Activated T-cell treated with anti-CD3 and anti-CD28 coated beads, Interleukin-2, amount 50 U/mL, for 24 hours (primary cell): ENCODE data around the gene NR1H2.
"Not testable (repeated sequence)": the region's sequence is repeated elsewhere in the genome, so short reads cannot be mapped to it uniquely, and the experiment has no call there.

Experiments
- DNase-seq: peaks from one replicate; pipeline ENCODE4 v3.0.0-alpha.2; 2020
- H3K27ac Mint-ChIP-seq: 2 replicates; pipeline ENCODE4 v1.8.0; 2020; ENCODE audit warnings: mild to moderate bottlenecking, mixed read lengths
- H3K27me3 Mint-ChIP-seq: 2 replicates; pipeline ENCODE4 v1.8.0; 2020; ENCODE audit warnings: mixed read lengths
- H3K36me3 Mint-ChIP-seq: 2 replicates; pipeline ENCODE4 v1.8.0; 2020; ENCODE audit warnings: low read depth, mixed read lengths
- H3K4me1 Mint-ChIP-seq: 2 replicates; pipeline ENCODE4 v1.8.0; 2020; ENCODE audit warnings: low read depth, mixed read lengths
- H3K4me3 Mint-ChIP-seq: 2 replicates; pipeline ENCODE4 v1.8.0; 2020; ENCODE audit warnings: mild to moderate bottlenecking, moderate library complexity, mixed read lengths
- H3K9me3 Mint-ChIP-seq: 2 replicates; pipeline ENCODE4 v1.8.0; 2020; ENCODE audit warnings: mixed read lengths

The NR1H2 gene

GRCh38 chr19:50376166-50377050 is at the start of gene NR1H2:
Gene NR1H2, plus strand, starts transcription at chr19:50376457. Its CDS starts 1,149 bp downstream, at chr19:50377606.
- H3K4me3 Mint-ChIP-seq, result peak within 1 kb of the TSS; percentile 98
- H3K27me3 Mint-ChIP-seq, result no peaks in the 10 kb centered on the region
- H3K27ac Mint-ChIP-seq, result peak within 1 kb of the TSS; percentile 100
- DNase-seq, result peak; percentile 96
- H3K36me3 Mint-ChIP-seq, result peaks cover 50% of the 10 kb centered on the region
- H3K9me3 Mint-ChIP-seq, result no peaks in the 10 kb centered on the region
- H3K4me1 Mint-ChIP-seq, result peaks cover 32% of the 10 kb centered on the region

GRCh38 chr19:50327013-50327412 is 49.2 kb upstream of the NR1H2 start:
- no peak for DNase-seq
- Mint-ChIP-seq H3K27ac (no peak overlapping the region), H3K4me1 (peaks cover 42% of the 10 kb centered on the region), H3K36me3 (peaks cover 5% of the 10 kb centered on the region), H3K9me3 (peaks cover 5% of the 10 kb centered on the region), H3K4me3 (peak overlapping the region; percentile 66), H3K27me3 (peaks cover 64% of the 10 kb centered on the region)

- Mint-ChIP-seq H3K4me3 (peak overlapping the region; percentile 66), H3K27me3 (peaks cover 67% of the 10 kb centered on the region), H3K4me1 (peaks cover 48% of the 10 kb centered on the region), H3K9me3 (peaks cover 5% of the 10 kb centered on the region), H3K27ac (no peak overlapping the region), H3K36me3 (peaks cover 5% of the 10 kb centered on the region)
- DNase-seq, result no peak
Observed at GRCh38 chr19:50327461-50328223, 48.6 kb upstream of the NR1H2 start.

DNA sequence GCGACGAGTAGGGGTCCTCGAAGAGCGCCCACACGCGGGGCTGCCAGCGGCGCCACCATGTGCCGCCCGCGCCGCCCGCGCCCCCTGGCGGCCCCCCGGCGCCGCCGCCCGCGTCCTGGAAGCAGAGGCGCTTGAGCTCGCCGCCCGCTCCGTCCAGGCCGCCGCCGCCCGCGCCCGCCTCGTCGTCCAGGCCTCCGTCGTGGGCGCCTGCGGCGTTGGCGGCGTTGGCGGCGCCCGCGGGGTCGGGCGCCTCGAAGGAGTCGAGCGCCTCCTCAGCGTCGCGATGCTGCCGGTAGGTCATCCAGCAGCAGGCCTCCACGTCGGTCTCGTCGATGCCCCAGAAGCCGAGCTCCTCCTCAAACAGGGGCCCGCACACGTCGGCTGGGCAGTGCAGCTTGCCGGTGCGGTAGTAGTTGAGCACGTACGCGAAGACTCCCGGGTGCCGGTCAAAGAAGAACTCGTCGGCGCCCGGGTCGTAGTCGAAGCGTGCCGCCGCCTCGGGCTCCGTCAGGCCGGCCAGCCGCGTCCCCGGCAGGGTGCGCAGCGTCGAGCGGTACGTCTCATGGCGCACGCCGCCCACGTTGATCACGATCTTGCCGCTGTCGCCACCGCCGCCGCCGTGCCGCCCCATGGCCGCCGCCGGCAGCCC is 47.9 kb upstream of the NR1H2 start:
- Mint-ChIP-seq H3K4me1 (peaks cover 52% of the 10 kb centered on the region), H3K36me3 (peaks cover 5% of the 10 kb centered on the region), H3K4me3 (peak overlapping the region; percentile 31), H3K9me3 (peaks cover 5% of the 10 kb centered on the region), H3K27ac (no peak overlapping the region), H3K27me3 (peaks cover 69% of the 10 kb centered on the region)
- peak; percentile 67 for DNase-seq

- Mint-ChIP-seq H3K27me3 (peaks cover 68% of the 10 kb centered on the region), H3K4me3 (no peak overlapping the region), H3K36me3 (peaks cover 6% of the 10 kb centered on the region), H3K27ac (no peak overlapping the region), H3K9me3 (peaks cover 5% of the 10 kb centered on the region), H3K4me1 (peaks cover 56% of the 10 kb centered on the region)
- DNase-seq, result no peak
Observed at GRCh38 chr19:50328873-50329145, 47.4 kb upstream of the NR1H2 start.

GRCh38 chr19:50329146-50329925 is 46.9 kb upstream of the NR1H2 start, which contains the start of gene KCNC3:
Gene KCNC3, minus strand, starts transcription at chr19:50329377. Its CDS starts 295 bp downstream, at chr19:50329082.
- peak; percentile 90 for DNase-seq
- H3K9me3 Mint-ChIP-seq, result peaks cover 8% of the 10 kb centered on the region
- H3K27ac Mint-ChIP-seq, result peak within 1 kb of the TSS; percentile 76
- peaks cover 7% of the 10 kb centered on the region for H3K36me3 Mint-ChIP-seq
- peak within 1 kb of the TSS; percentile 66 for H3K4me3 Mint-ChIP-seq
- peaks cover 61% of the 10 kb centered on the region for H3K4me1 Mint-ChIP-seq
- peaks cover 67% of the 10 kb centered on the region for H3K27me3 Mint-ChIP-seq

DNA sequence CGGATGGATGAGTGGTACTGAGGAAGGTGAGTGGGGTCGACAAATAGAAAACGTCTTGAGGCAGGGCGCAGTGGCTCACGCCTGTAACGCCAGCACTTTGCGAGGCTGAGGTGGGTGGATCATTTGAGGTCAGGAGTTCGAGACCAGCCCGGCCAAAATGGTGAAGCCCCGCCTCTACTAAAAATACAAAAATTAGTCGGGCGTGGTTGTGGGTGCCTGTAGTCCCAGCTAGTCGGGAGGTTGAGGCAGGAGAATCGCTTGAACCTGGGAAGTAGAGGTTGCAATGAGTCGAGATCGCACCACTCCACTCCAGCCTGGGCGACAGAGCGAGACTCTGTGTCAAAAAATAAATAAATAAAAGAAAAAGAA is 46.3 kb upstream of the NR1H2 start:
- not testable (repeated sequence) for DNase-seq, H3K9me3 Mint-ChIP-seq, H3K36me3 Mint-ChIP-seq
- peak overlapping the region; percentile 66 for H3K4me3 Mint-ChIP-seq
- H3K4me1 Mint-ChIP-seq, result peaks cover 63% of the 10 kb centered on the region
- H3K27me3 Mint-ChIP-seq, result peaks cover 65% of the 10 kb centered on the region
- H3K27ac Mint-ChIP-seq, result peak overlapping the region; percentile 76

DNA sequence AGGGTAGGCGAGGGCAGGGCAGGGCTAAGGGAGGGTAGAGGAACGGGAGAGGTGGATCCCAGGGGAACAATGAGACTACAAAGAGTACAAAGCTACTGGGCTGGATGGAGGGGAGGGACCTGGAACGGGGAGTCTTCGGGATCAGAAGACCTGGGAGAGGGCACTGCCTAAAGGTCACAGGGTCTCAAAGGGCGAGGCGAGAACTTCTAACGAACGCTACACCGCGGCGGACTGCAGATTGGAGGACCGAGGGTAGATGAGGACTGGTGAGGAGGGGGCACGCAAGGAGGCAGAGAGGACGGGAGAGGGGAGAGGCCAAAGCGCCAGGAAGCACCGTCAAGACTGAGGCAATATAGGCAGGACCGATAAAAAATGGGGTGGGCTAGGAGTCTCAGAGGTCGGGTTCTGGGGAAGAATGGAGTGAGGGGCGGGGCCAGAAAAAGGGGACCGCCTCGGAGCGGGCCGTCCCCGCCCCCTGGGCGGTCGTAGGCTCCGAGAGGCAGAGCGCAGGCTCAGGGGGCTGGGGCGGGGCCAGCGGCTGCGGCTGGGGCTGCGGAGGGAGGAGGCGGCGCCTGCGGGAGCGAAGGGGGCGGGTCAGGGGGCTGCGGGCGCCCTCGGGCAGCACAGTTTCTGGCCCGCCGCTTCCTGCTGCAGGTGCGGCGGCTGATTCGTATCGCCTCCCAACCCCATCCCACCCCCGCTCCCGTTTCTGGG is 45.7 kb upstream of the NR1H2 start:
- Mint-ChIP-seq H3K36me3 (peaks cover 7% of the 10 kb centered on the region), H3K4me1 (peaks cover 68% of the 10 kb centered on the region), H3K9me3 (peaks cover 8% of the 10 kb centered on the region), H3K27ac (peak overlapping the region; percentile 65), H3K4me3 (peak overlapping the region; percentile 66), H3K27me3 (peaks cover 68% of the 10 kb centered on the region)
- peak; percentile 84 for DNase-seq

- Mint-ChIP-seq H3K9me3 (peaks cover 8% of the 10 kb centered on the region), H3K27ac (peak overlapping the region; percentile 68), H3K4me3 (peak overlapping the region; percentile 73), H3K36me3 (peaks cover 7% of the 10 kb centered on the region), H3K4me1 (peaks cover 69% of the 10 kb centered on the region), H3K27me3 (peaks cover 65% of the 10 kb centered on the region)
- DNase-seq, result no peak
Observed at GRCh38 chr19:50331221-50331993, 44.9 kb upstream of the NR1H2 start.

- peaks cover 8% of the 10 kb centered on the region for H3K9me3 Mint-ChIP-seq
- H3K36me3 Mint-ChIP-seq, result peaks cover 7% of the 10 kb centered on the region
- DNase-seq, result no peak
- H3K27ac Mint-ChIP-seq, result no peak overlapping the region
- peaks cover 64% of the 10 kb centered on the region for H3K4me1 Mint-ChIP-seq
- H3K4me3 Mint-ChIP-seq, result peak overlapping the region; percentile 73
- peaks cover 59% of the 10 kb centered on the region for H3K27me3 Mint-ChIP-seq
Observed at GRCh38 chr19:50331994-50332243, 44.3 kb upstream of the NR1H2 start.

DNA sequence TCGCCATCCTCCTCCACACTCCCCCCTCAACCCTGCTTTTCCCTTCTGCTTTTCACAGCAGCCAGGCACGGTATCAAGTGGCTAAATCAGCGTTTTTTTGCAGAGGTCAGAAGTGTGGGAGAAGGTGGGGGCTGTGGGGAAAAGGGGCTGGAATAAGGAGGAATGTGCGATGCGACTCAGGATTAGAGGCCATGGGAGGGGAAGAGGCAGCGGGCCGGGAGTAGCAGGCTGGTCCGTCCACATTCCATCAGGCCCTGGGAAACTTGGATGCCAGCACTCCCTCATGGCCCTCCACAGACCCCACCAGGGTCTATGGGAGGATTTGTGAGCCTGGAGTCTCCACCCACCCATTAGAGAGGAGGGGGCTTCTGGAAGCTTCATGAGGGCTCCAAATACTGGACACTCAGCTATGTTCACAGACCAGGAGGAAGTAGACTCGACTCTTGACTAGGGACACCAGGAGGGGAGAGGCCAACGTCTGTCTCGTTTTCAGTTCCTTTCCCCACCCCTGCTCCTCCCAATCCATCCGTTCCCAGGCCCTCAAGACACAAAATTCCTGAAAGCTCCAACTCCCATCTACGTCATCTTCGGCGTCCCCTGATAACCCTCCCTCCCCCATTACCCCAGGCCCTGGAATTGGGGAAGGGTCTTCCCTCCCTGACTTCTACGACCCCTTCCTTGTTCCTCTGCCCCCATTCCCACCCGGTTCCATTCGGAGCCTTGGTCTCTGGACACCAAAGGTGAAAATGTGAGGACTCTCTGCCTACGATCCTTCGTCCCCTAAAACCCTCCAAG is 43.8 kb upstream of the NR1H2 start:
- Mint-ChIP-seq H3K27ac (no peak overlapping the region), H3K36me3 (peaks cover 7% of the 10 kb centered on the region), H3K4me3 (peak overlapping the region; percentile 73), H3K9me3 (peaks cover 8% of the 10 kb centered on the region), H3K4me1 (peaks cover 59% of the 10 kb centered on the region), H3K27me3 (peaks cover 57% of the 10 kb centered on the region)
- no peak for DNase-seq

- H3K27me3 Mint-ChIP-seq, result peaks cover 53% of the 10 kb centered on the region
- H3K4me1 Mint-ChIP-seq, result peaks cover 54% of the 10 kb centered on the region
Observed at GRCh38 chr19:50333235-50333736, 43.0 kb upstream of the NR1H2 start.

More at GRCh38 chr19:50333235-50333736, 43.0 kb upstream of the NR1H2 start:
- H3K9me3 Mint-ChIP-seq, result peaks cover 8% of the 10 kb centered on the region
- H3K36me3 Mint-ChIP-seq, result peaks cover 7% of the 10 kb centered on the region
- H3K27ac Mint-ChIP-seq, result peak overlapping the region; percentile 90
- peak overlapping the region; percentile 73 for H3K4me3 Mint-ChIP-seq
- peak; percentile 92 for DNase-seq
